Stimulated activated CD4-positive, alpha-beta T cell treated with anti-CD3 and anti-CD28 coated beads, Interleukin-12 subunit alpha, Interleukin-12 subunit beta, amount 100 ng/mL, for 24 hours (primary cell): ENCODE measurements around the gene PTPRU.
"Not testable (repeated sequence)": the region's sequence is repeated elsewhere in the genome, so short reads cannot be mapped to it uniquely, and the experiment has no call there.

Source experiments
- DNase-seq, 2 experiments: peaks; one replicate each; pipeline ENCODE4 v3.0.0-alpha.2; 2020; ENCODE audit warnings: low read depth in 2 of 2

The PTPRU gene

GRCh38 chr1:29290414-29290985 lies 54.2 kb downstream of the PTPRU start:
- DNase-seq, result no peak

- no peak for DNase-seq
Observed at GRCh38 chr1:29291756-29292155, 55.4 kb downstream of the PTPRU start.

GRCh38 chr1:29292344-29292743 lies 56.0 kb downstream of the PTPRU start:
- no peak for DNase-seq

- DNase-seq, result no peak
Observed at GRCh38 chr1:29297450-29297849, 61.1 kb downstream of the PTPRU start.

DNA sequence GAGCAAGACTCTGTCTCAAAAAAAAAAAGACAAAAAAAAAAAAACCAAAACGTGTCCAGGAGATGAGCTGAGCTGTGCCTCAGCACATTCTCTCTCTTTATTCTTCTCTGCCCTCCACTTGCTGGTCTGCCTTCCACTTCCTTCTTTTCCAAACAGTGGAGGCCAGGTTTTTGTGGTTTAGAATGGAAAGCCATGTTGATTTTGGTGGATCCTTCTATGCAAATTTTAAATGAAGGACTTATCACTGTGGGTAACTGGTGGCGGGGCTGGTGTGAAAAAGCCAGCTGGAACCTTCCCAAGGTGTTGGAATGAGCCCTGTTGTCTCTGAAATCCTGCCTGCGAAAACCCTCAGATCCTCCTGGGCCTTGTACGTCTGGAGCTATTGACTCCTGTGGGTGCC lies 61.9 kb downstream of the PTPRU start:
- DNase-seq, result no peak

DNA sequence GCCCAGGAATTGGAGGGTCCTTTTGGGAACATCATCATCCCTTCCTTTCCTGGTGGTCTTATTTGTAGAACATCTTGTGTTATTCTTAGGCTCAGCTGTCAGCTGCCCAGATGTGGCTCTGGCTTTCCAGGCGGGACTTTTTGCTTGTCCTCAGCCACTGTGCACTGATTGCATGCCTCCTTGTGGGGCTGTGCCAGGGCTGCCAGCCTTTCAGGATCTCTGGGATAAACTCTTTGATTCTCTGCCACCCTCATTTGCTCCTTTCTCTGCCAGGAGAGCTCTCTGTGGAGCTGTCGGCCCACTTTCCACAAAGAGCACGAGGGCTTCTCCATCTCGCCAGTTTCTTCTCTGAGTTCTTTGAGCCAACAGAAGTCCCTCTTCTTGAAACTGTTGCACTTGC lies 63.1 kb downstream of the PTPRU start:
- no peak for DNase-seq

DNA sequence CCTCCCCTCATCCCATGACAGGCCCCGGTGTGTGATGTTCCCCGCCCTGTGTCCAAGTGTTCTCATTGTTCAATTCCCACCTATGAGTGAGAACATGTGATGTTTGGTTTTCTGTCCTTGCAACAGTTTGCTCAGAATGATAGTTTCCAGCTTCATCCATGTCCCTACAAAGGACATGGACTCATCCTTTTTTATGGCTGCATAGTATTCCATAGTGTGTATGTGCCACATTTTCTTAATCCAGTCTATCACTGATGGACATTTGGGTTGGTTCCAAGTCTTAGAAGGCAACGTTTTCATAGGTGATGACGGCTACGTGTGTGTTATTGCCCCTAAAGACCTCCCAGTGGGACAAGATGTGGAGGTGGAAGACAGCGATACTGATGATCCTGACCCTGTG lies 65.4 kb downstream of the PTPRU start:
- not testable (repeated sequence) for DNase-seq

DNA sequence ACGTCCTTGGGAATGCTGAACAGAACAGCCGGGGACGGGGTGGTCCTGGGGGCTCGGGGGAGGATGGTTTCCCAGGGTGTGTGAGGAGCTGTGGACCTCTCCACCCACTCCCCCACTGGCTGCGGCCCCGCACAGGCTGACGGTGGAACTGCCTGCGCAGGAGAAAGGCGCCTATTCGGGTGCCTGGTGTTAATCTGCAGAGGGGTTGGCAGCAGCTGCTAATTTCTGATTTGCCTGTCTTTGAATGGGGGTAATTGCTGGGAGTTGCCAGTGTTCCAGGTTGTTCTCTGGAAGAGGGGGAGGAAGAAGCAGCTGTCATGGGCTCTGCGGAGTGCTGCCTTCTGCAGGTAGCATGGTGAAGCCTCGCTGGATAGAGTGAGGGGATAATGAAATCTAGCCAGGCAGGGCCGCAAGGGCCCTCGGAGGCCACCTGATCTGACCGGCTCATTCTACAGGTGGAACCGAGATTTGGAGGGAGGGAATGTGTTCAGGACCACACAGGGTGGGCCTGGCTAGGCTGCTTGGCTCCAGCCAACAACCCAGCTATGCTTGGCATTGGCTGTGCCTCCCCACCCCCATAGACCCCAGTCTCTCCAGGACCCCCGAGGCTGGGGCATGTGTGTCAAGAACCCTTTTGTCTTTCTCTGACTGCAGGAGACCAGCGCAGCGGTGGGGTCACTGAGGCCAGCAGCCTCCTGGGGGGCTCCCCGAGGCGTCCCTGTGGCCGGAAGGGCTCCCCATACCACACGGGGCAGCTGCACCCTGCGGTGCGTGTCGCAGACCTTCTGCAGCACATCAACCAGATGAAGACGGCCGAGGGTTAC lies 67.1 kb downstream of the PTPRU start:
- no peak for DNase-seq

GRCh38 chr1:29304025-29304684 lies 67.8 kb downstream of the PTPRU start:
- no peak for DNase-seq

- DNase-seq, result no peak
Observed at GRCh38 chr1:29305943-29306342, 69.6 kb downstream of the PTPRU start.

DNA sequence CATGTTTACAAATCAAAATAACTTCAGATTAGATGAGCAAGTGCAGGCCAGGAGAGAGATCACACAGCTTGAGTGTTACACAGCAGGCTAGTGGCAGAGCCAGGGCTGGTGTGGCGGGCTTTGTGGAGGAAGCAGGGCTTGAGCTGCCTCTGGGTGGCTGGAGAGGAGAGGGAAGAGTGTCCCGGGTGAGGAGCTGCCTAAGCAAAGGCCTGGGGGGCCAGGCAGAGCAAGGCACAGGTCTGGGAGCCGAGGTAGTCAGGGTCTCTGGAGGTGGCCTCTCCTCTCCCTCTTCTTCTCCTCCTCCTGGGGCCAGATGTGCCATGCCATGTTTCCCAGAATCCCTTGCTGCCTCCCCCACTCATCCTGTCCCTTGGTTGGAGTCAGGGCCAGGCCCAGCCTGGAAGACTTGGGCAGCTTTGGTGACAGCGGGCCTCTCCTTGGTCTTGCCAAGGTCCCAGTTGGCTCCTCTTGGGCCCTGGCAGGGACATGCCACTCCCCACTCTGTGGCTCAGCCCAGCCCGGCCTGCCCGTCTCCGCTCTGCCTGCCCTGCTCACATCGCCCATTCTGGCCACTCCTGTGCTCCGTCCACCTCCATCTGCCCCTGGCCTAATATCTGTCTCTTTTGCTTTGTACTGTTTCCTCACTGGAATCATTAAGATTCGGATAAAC lies 70.3 kb downstream of the PTPRU start:
- no peak for DNase-seq

GRCh38 chr1:29309075-29309474 lies 72.8 kb downstream of the PTPRU start:
- no peak for DNase-seq

- no peak for DNase-seq
Observed at GRCh38 chr1:29309621-29310020, 73.3 kb downstream of the PTPRU start.

DNA sequence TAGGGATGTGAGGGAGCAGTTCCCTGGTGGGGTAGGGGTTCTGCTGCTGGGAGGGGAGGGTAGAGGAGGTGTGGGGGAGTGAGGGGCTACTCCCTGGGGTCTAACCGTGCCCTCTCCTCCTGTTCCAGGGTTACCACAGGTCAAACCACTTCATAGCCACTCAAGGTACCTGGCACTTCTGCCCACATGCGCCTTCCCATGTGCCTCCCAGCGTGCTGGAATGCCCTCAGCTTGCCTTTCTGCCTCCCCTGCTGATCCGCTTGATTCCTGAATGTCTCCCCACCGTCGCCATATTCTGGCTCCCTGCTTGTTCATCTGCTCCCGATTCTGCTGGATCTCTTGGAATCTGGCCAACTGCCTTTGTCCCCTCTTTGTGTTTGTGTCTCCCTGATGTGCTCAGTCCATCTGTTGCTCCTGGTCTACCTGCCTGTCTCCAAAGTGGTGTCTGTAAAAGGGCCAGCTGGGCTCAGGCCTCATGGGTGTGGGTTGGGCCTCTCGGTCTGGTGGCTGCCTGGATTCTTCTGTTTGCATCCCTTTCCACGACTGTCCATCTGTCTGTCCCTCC lies 74.4 kb downstream of the PTPRU start:
- no peak for DNase-seq

DNA sequence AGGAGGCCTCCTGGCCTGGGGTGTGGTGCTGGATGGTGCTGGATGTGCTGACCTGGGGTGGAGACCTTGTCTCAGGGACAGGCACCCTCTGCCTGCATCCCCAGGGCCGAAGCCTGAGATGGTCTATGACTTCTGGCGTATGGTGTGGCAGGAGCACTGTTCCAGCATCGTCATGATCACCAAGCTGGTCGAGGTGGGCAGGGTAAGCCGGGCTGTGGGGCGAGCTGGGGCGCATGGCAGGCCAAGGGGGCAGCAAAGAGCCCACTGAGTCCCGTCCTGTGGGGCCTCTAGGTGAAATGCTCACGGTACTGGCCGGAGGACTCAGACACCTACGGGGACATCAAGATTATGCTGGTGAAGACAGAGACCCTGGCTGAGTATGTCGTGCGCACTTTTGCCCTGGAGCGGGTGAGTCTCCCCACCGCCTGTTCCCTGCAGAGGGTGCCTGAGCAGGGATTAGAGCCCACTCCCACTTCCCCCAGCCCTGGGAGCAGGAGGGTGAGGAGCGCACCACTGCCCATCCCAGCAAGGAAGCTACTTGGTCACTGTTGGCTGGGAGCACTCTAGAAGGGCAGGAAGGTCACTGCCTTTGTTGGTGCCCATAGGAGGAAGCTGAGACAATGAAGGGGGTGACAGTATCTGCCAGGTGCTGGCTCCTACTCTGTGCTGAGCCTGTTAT lies 75.2 kb downstream of the PTPRU start:
- DNase-seq, result no peak

- no peak for DNase-seq
Observed at GRCh38 chr1:29312469-29313461, 76.4 kb downstream of the PTPRU start.

- not testable (repeated sequence) for DNase-seq
Observed at GRCh38 chr1:29314685-29315084, 78.4 kb downstream of the PTPRU start.

DNA sequence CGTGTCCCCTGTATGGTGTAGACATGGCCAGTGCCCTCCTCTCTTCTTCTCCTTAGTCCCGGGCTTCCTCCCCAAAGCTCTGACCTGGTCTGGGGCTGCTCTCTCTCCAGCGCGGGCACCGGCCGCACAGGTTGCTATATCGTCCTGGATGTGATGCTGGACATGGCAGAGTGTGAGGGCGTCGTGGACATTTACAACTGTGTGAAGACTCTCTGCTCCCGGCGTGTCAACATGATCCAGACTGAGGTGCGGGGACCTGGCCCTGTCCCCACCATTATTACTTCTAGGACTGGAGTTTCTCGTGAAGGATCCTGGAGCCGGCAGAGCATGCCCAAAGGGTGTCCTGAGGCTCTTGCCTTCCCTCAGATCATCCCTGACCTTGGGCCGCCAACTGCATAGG lies 78.9 kb downstream of the PTPRU start:
- DNase-seq, result no peak

GRCh38 chr1:29315876-29316275 lies 79.6 kb downstream of the PTPRU start:
- DNase-seq, result no peak
